HG02759 (cell line): ENCODE results near the gene GJB2.
A peak's percentile ranks its signal among the peaks of the same experiment; 100 is the strongest.

ENCODE experiments used
- ATAC-seq: cut with Tn5 transposase; IDR thresholded peaks from one replicate; pipeline ENCODE4 v1.9.1; 2021; ENCODE audit warnings: mild to moderate bottlenecking, moderate library complexity; ENCODE audit not compliant: unreplicated experiment

The GJB2 gene

DNA sequence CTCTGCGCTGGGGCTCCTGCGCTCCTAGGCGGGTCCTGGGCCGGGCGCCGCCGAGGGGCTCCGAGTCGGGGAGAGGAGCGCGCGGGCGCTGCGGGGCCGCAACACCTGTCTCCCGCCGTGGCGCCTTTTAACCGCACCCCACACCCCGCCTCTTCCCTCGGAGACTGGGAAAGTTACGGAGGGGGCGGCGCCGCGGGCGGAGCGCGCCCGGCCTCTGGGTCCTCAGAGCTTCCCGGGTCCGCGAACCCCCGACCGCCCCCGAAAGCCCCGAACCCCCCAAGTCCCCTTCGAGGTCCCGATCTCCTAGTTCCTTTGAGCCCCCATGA lies at the start of gene GJB2:
TSS of gene GJB2 (minus strand) at position 103 of the 326 bp plus-strand sequence. CDS start 3,357 bp downstream, outside the sequence.
- ATAC-seq, result no peak

DNA sequence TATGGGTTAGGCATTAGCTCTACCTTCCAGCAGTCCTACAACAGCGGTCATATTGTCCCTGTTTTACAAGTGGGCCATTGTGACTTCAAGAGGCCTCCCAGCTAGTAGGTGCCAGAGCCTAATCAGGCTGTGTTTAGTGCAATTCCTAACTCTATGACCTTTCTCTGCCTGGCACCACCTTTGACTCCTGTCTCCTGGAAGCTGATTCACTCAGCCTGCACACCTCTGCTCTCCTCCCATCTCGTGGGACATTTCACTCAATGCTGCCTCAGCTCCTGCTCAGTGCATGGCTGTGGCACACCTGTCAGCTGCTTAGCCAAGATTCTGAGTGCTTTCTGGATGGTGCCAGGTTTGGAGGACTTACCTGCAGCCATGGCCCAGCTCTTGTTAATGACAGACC lies 48.9 kb upstream of the GJB2 start:
- ATAC-seq, result no peak

DNA sequence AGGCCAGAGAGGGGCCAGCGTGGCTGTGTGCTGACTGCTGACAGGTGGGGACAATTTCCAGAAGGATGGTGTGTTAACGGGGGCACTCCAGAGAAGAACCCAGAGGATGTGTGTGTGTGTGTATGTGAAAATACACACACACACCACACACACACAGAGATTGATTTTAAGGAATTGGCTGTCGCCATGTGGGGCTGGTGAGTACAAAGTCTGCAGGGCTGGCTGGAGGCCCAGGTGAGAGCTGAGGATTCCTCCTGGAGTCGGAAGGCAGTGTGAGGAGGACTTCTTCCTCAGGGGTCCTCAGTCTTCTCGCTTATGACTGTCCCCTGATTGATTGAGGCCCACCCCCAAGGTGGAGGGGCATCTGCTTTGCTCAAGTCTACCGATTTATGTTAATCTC lies 47.0 kb upstream of the GJB2 start:
- ATAC-seq, result no peak

DNA sequence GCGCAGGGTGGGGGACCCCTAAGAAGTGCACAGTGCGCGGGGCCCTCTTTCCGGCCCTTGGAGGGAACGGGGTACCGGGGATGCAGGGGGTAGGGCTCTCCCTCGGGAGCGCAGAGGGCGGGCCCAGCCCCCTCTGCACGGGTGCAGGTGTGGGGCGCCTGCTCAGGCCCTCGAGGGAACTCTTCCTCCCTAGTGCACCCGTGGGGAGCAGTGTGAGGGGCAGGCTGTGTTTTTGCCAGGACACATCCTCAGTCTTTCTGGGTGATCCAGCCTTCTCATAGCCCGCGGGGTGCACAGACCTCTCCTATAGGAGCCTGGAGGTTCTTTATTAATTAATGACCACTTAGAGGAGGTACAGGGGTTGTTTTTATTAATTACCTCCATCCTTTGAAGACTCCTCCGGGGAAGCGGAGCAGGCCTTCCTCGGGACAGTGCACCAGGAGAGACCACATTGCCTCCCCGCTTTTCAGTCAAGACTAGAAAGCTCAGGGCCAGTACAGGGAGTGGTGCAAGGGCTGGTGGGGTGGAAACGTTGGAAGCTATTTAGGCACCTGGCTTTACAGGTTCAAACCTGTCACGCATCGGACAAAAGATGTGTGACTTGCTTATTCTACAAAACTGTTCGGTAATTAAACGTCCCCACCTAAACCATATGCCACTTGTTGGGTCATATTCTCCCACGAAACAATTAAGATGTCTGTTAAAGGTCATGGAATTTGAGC lies 40.0 kb upstream of the GJB2 start:
- ATAC-seq, result no peak

DNA sequence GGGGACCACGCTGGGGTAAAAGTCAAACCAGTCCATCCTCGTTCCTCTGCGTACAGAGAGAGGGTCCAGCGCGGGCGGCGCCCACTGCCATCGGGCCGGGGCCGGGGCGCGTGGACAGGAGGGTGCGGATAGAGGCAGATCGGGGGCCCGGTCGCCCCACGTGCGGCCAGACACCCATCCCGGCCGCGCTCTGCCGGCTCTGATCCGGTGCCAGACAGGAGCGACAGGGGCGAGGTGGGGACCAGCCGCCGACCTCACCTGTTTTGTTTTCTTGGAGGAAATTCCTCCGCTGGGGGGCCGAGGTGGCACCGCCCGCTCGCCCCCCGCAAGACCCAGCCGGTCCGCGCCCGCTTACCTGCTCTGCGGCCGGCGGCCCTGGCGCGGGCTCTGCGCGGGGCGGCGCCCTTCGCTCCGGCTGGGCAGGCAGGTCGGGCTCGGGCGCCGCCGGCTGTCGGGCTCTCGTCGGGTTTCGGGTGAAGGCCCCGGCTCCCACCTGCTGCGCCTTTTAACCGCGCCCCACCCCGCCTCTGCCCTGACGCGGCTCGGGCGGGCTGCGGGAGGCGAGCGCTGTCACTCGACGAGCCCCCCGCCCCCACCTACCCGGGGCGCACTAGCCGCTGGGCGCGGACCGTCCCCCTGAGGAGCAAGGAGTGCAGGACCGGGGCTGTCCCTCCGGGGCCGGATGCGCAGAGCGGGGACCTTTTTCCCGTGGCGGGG lies 39.3 kb upstream of the GJB2 start, which contains the start of gene GJB6:
TSS of gene GJB6 (minus strand) at position 481 of the 717 bp plus-strand sequence. CDS start 8,839 bp downstream, outside the sequence.
- peak; percentile 63 for ATAC-seq

DNA sequence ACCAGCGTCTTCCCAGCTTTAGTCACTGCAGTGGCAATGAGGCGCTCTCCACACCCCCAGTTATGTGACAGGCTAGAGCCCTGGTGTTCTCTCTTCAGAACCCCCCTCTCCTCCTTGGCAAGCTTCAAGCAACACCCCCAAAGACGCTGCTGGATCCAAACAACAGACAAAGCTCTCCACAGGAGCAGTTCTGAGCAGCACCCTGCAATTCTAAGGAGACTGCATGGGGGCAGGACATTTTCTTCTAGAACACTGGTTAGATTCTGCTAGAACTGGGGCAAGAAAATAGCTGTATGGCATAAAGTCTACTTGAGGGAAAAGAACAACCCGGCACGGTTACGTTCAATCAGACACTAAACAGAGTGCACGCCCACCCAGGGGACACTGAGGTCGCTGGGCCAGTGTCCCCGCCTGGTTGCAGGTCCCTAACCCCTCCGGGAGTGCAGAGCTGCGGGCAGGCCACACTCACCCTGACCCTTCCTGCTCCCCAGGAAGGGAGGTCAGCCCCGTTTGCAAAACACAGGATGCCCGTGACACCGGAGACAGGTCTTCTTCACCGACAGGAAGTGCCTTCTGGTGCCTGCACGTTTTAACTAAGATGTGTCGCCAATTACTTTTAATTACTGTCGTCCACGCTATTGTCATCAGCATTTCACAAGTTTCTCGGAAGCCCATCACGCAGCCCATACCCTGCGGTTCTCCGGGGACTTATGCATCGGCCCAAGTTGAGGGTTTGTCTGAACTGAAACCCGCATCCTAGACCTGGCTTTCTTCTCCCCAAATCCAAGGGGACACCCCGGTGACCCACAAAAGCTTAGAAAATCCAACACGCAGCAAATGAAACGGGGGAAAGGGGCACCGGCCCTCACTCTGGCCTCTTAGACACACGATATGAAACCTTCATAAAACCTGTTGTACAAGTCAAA lies 38.4 kb upstream of the GJB2 start:
- ATAC-seq, result no peak

DNA sequence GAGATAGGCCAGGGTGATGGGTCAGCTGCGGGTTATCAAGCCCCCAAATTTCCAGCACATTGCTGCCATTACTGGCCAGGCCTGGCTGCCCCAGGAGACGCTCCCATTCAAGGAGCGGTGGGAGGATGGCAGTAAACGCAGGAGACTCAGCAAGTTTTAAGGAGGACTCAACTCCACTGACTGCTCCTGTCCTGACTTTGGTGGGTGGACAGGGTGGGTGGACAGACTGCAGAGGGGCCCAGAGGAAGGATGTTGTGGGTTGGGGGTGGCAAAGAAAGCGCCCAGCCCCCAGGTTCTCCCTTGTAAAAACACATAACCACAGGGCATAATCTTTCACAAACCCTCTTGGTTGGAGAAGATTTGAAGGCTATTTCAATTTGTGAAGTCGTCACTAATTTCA lies 35.0 kb upstream of the GJB2 start:
- no peak for ATAC-seq

DNA sequence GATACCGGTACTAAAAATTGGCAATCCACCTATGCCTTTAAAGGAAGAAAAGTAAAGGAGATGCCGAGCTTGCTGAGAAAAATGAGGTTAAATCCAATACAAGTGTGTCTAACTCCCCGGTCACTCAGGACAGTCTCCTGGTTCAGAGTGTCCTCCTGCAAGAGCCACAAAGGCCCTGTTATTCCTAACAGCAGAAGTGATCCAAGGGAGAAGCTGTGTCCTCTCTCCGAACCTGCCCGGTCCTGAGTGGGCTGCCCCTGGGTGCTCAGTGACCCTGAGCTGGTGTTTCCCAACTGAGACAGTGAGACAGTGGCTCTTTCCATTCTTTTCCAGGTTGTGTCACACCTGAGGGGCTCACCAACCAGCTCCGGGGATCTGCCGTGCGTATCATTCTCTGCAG lies 34.5 kb upstream of the GJB2 start:
- no peak for ATAC-seq

DNA sequence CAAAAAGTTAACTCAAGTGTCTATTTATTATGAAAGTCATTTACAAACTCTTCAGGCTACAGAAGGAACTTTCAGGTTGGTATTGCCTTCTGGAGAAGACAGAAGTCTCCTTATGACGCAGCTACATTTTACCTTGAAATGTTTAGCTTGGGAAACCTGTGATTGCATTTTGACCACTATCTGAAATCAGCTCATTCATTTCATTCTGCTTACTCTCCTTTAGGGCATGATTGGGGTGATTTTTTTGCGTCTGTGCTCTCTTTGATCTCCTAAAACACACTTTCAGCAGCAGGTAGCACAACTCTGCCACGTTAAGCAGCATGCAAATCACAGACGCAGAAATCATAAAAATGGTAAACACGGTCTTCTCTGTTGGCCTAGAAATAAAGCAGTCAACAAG lies 29.8 kb upstream of the GJB2 start:
- no peak for ATAC-seq

DNA sequence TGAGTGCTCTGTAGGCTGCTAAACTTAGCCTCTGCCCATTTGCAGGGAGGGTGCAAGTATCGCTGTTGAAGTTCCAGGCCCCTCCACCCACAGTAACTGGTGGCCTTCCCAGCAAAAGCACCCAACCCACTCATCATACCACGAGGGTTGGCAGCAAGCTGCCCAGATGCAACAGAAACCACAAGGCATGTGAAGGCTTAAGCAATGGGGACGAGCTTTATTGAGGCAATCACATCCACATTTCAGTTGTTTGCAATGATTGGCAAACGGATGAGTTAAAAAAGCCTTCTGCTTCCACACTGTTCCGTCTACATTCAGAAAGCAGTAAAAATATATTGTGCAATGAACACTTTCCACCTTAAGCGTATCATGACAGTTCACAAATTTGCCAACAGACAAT lies 29.0 kb upstream of the GJB2 start:
- no peak for ATAC-seq

DNA sequence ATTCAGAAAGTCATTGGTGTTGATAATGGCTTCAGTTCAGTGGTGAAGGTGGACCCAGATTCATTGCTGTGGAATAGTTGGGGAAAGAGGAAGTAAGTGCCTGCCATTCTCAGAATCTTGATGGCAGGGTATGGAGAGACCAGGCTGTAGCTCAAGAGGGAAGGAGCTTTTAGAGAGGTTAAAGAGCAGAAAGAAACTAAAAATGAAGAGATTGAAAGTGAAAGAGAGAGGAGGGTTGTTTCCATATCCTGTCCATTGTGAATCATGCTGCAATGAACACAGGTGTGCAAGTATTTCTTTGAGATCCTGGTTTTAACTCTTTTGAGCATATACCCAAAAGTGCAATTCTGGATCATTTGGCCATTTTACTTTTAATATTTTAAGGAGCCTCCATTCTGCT lies 26.8 kb upstream of the GJB2 start:
- peak; percentile 89 for ATAC-seq

DNA sequence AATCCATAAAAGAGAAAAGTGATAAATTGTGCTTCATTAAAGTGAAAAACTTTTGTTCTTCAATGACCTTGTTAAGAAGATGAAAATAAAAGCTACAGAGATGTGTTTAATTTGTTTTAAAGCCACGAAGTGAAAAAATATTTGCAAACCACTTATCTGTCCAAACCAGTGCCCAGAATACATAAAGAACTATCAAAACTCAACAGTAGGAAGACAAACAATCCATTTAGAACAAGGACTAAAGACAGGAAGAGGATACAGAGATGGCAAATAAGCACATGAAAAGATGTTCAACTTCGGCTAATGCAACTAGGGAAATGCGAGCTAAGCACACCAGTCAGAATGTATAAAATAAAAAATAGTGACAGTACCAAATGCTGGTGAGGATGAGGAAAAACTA lies 24.4 kb upstream of the GJB2 start:
- ATAC-seq, result no peak

DNA sequence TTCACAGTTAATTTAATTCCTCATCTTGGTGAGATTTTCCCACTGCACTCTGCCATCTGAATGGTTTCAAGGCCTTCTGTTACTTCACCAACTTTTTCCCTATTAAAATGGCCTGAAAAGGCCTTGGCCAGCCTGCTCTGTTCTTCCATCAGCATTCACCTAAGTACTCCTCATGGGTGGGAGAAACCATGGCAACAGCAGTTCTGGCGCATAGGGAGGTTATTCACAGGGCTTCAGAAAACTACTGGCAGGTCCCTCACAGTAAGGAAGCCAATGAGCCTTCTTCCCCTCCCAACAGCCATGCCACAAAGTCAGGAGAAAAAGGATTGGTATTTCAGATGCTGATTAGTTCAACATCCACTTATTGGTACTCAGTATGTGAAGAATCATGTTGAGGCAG lies 17.2 kb upstream of the GJB2 start:
- no peak for ATAC-seq

DNA sequence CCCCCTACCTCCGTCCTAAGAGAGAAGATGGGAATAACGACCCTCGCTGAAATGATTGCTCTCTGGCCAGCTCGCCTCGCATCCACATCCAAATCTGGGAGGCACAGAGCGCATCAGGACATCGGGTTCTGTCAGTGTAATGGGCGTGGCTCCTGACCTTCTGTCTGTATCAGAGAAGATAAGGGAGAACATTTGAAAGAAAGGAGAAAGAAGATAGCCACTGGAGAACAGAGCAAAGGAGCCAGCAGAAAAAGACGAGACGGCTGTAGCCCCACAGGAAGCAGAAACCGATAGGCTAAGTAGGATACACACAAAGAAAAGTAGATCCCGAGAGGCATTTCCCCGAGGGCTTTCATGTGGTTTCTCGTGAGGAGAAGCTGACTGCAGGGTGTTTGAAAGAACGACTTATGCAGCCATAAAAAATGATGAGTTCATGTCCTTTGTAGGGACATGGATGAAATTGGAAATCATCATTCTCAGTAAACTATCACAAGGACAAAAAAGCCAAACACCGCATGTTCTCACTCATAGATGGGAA lies 14.0 kb upstream of the GJB2 start:
- ATAC-seq, result no peak

DNA sequence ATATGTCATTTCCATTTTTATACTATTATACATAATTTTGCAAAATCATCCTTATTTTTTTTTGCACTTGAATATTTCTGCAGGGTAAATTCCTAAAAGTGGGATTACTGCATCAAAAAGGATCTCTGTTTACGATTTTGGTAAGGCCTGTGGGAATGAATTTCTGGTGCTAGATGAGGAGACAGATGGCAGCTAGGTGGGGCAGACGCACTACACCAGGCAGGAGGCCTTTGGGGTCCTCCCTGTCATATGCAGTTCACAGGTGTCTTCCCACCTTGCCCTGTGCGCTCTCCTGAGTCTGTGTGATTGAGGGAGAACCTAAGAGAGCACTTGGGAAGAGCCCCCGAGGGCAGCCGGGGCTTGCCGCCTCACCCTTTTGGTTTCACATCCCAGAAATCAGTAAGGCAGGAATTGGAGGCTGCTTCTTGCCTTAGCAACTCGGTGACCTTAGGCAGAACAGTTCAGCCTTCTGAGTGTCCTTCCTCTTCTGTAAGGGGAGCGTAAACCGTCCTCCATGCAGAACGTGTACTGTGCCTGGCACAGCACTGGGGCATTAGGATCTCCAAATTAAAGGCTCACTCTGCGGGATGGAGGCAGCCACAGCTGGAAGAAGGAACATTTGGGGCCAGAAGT lies 13.4 kb upstream of the GJB2 start:
- no peak for ATAC-seq

DNA sequence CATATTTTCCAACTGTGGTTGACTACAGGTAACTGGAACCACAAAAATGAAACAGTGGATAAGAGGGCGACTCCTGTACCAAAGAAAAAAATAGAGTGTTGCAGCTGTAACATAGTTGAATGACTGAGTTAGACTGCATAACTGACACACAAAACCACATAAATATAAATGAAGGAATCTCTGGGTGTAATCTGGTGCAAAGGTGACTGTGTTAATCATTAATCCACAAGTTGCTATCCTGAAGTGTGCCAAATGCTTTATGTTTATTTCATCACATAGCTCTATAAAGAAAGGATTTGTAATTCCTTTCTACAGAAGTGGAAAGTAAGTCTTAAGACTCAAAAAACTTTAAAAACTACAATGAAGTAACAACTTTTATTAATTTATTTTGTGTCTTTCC lies 6.0 kb upstream of the GJB2 start:
- no peak for ATAC-seq

DNA sequence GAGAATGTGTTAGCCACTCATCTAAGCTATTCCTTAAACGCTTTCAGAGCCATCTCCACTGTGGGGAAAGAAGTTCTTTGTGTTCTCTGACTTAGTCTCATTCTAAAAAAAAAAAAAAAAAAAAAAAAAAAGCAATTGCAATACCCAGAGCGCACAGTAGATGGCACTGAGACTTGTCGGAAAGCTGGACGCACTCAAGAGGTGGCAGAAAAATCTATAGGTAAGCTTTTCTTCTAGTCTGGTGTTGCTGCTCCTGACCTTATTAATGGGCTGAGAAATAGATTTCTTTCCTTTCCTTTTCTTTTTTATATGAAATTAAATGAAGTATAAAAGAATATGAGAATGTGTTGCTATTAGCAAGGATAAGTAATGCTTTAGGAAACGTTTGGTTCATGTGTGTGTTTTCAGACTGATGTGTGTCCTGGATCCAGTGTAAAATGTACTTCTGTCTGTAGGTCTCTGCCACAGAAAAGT lies 4.7 kb upstream of the GJB2 start:
- no peak for ATAC-seq

DNA sequence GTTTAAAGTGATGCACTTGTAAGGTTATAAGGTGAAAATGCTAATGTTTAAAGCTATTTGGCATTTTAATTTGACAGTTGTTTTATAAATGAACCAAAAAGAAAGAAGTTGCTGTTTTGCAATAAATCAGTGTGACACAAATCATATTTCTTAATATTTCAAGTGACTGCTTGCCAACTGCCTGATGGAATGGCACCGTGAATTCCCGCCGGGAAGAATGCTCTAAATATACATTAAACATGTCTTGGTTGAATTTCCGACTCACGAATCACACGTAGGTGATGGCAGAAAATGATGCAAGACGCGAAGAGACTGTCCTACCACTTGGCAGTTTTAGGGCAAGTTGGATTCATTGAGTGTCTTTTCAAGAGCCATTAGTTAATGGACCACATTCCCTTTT lies 3.1 kb upstream of the GJB2 start:
- no peak for ATAC-seq

DNA sequence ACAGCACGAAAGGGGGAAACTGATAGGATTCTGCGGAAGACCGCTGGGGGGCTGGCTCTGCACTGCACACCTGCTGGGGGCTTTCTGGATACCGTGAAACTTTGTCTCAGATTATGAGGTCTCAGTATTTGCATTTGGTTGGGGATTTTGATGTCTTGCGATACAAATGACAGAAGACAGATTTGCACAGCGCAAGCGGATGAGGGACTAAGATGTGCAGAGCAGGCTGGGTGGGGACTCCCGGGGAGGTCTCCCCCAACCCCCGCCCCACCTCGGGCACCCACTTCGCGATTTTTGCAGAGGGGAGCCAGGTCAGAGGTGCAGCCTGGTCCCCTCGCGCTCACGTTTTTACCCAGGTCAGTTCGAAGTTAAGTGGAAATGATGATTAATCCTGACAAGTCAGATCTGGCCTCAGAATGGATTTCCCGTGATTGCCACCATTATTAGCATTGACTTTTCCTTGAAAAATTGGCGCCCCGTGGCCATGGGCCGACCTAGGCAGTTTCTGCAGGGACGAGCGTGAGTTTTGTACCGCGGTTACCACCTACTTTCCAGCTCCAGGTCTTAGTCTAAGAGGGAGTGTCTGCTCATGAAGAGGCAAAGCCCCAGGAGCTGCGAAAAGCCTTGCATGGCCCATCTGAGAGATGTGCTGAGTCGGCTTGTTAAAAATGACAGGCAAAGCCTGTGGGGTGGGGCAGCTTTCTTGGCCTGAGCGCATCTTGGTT lies 1.3 kb upstream of the GJB2 start:
- no peak for ATAC-seq
